NCI-H1930 (cell line): ENCODE data around the gene LRRC46.

Experiments
- DNase-seq, 2 experiments: peaks; one replicate each; lab custom pipeline; 2025; lab: John Stamatoyannopoulos, UW

The LRRC46 gene

GRCh38 chr17:47831934-47832327 is 461 bp downstream of the LRRC46 start:
- DNase-seq: no peak

- DNase-seq: no peak
These were observed 3.3 kb downstream of the LRRC46 start for GRCh38 chr17:47834756-47835155.

- no peak for DNase-seq
These were observed 5.1 kb downstream of the LRRC46 start for GRCh38 chr17:47836601-47837000.

- no peak for DNase-seq
These were observed 6.0 kb downstream of the LRRC46 start for GRCh38 chr17:47837401-47838039.

GRCh38 chr17:47838636-47839035 is 7.2 kb downstream of the LRRC46 start:
- no peak for DNase-seq

- DNase-seq: no peak
These were observed 7.6 kb downstream of the LRRC46 start for GRCh38 chr17:47839071-47839470.

- no peak for DNase-seq
These were observed 8.7 kb downstream of the LRRC46 start for GRCh38 chr17:47840001-47840741.

GRCh38 chr17:47840742-47841487 is 9.4 kb downstream of the LRRC46 start, which contains the start of gene SCRN2:
TSS of gene SCRN2 (minus strand) at chr17:47841273. CDS start at chr17:47840843, 430 bp downstream.
- DNase-seq: peak; percentile 72 to 77

GRCh38 chr17:47841488-47842291 is 10.2 kb downstream of the LRRC46 start:
- DNase-seq: no peak

GRCh38 chr17:47843391-47843730 is 11.9 kb downstream of the LRRC46 start:
- DNase-seq: no peak

GRCh38 chr17:47844227-47844626 is 12.8 kb downstream of the LRRC46 start:
- no peak for DNase-seq

- DNase-seq: no peak
These were observed 13.6 kb downstream of the LRRC46 start for GRCh38 chr17:47844814-47845715.

- DNase-seq: no peak
These were observed 14.2 kb downstream of the LRRC46 start for GRCh38 chr17:47845716-47846075.

- no peak for DNase-seq
These were observed 15.4 kb downstream of the LRRC46 start for GRCh38 chr17:47846716-47847340.

GRCh38 chr17:47847341-47848197 is 16.1 kb downstream of the LRRC46 start:
- DNase-seq: no peak

- no peak for DNase-seq
These were observed 16.7 kb downstream of the LRRC46 start for GRCh38 chr17:47848198-47848513.

GRCh38 chr17:47850373-47850691 is 18.9 kb downstream of the LRRC46 start:
- DNase-seq: no peak

GRCh38 chr17:47850692-47851573 is 19.5 kb downstream of the LRRC46 start, which contains the start of gene SP6:
TSS of gene SP6 (minus strand) at chr17:47851163. CDS start at chr17:47848429, 2,734 bp downstream.
- DNase-seq: peak; percentile 49 to 61

GRCh38 chr17:47851764-47852112 is 20.3 kb downstream of the LRRC46 start:
- no peak for DNase-seq
